ENCODE data around the gene KRTAP4-8. TPM values are rescaled to one million over a fixed set of nuclear protein-coding genes. Genes with fewer than 3 reads are reported as not detected.
"Not testable (repeated sequence)": the region's sequence is repeated elsewhere in the genome, so short reads cannot be mapped to it uniquely, and the experiment has no call there.

Gene KRTAP4-8
- total RNA-seq, 2 experiments from 2014 or later = not detected

- Histone ChIP-seq H4K20me1 (ENCODE audit: insufficient read depth, low read length) (no peaks in the 10 kb centered on the region), H3K4me2 (ENCODE audit: low read length) (no peak overlapping the region), H3K4me3 (ENCODE audit: low read depth, low read length, poor library complexity, severe bottlenecking) (no peak overlapping the region), H3K4me1 (ENCODE audit: insufficient read depth, low read length, poor library complexity, severe bottlenecking) (no peaks in the 10 kb centered on the region), H2AFZ (ENCODE audit: low read length) (no peak overlapping the region), H3K36me3 (ENCODE audit: insufficient read depth, low read length) (no peaks in the 10 kb centered on the region), H3K27ac (ENCODE audit: low read depth, low read length, poor library complexity, severe bottlenecking) (no peak overlapping the region), H3K79me2 (ENCODE audit: insufficient read depth, low read depth, low read length) (no peaks in the 10 kb centered on the region), H3K9me3 (ENCODE audit: low read length) (no peaks in the 10 kb centered on the region), H3K9me2 (ENCODE audit: insufficient read depth, low read length) (no peaks in the 10 kb centered on the region)
- no TSS peak for BruUV-seq (replicated peaks)
- ChIA-PET POLR2A (no interaction called here), CTCF (ENCODE audit: unreplicated experiment) (no interaction called here)
- intact Hi-C loops (cut with micrococcal nuclease; ENCODE audit: unreplicated experiment) = no loop called here
- TF ChIP-seq EZH2phosphoT487 (IDR thresholded peaks at IDR 0.05; ENCODE audit: borderline replicate concordance, low read depth, low read length) (no peak), CTCF (conservative IDR thresholded peaks at IDR 0.05; ENCODE audit: low read length) (no peak)
- DNase-seq (ENCODE audit: low spot score) = no peak
These were observed 539 bp upstream of the KRTAP4-8 start for GRCh38 chr17:41098481-41098880.

- intact Hi-C loops (cut with micrococcal nuclease; ENCODE audit: unreplicated experiment) = no loop called here
- BruUV-seq (replicated peaks) = no TSS peak
- Histone ChIP-seq H3K27ac (ENCODE audit: low read depth, low read length, poor library complexity, severe bottlenecking) (no peak overlapping the region), H3K4me2 (ENCODE audit: low read length) (no peak overlapping the region), H3K4me3 (ENCODE audit: low read depth, low read length, poor library complexity, severe bottlenecking) (no peak overlapping the region), H3K9me3 (ENCODE audit: low read length) (no peaks in the 10 kb centered on the region), H3K4me1 (ENCODE audit: insufficient read depth, low read length, poor library complexity, severe bottlenecking) (no peaks in the 10 kb centered on the region), H3K79me2 (ENCODE audit: insufficient read depth, low read depth, low read length) (no peaks in the 10 kb centered on the region), H2AFZ (ENCODE audit: low read length) (no peak overlapping the region), H4K20me1 (ENCODE audit: insufficient read depth, low read length) (no peaks in the 10 kb centered on the region), H3K36me3 (ENCODE audit: insufficient read depth, low read length) (no peaks in the 10 kb centered on the region), H3K9me2 (ENCODE audit: insufficient read depth, low read length) (no peaks in the 10 kb centered on the region)
- TF ChIP-seq CTCF (conservative IDR thresholded peaks at IDR 0.05; ENCODE audit: low read length) (no peak), EZH2phosphoT487 (IDR thresholded peaks at IDR 0.05; ENCODE audit: borderline replicate concordance, low read depth, low read length) (no peak)
- ChIA-PET POLR2A (no interaction called here), CTCF (ENCODE audit: unreplicated experiment) (no interaction called here)
- no peak for DNase-seq (ENCODE audit: low spot score)
These were observed 1.9 kb downstream of the KRTAP4-8 start for GRCh38 chr17:41096055-41096454.

DNA sequence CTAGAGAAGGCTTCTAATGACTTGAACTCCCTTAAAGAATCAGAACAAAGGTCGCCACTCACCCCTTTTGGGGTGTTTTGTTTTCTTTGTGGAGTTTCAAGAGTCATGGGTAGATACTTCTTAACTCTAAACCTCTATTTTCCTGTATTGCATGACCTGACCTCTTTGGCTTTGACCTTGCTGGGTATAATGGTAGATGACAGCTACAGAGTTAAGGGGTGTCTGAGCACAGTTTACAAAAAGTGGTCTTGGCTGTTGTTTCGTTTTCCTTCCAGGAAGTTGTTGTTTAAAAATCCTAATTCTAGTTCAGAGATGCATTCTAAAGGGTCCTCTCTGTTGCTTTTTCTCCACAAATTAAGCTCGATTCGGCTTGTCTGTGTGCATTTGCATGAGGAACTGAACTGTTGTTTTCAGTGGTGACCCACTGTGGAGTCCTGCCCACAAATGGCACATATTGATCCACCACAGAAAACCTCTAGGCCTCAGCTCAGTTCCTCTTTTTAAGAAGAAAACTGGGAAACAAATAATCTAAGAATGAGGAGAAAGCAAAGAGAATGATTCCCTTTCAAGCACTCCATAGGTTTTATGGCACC lies 9.1 kb downstream of the KRTAP4-8 start:
- H4K20me1 ChIP-seq (ENCODE audit: insufficient read depth, low read length); BruUV-seq (replicated peaks); intact Hi-C loops (cut with micrococcal nuclease; ENCODE audit: unreplicated experiment); H3K9me2 ChIP-seq (ENCODE audit: insufficient read depth, low read length); H3K27ac ChIP-seq (ENCODE audit: low read depth, low read length, poor library complexity, severe bottlenecking); H3K36me3 ChIP-seq (ENCODE audit: insufficient read depth, low read length); H3K9me3 ChIP-seq (ENCODE audit: low read length); H3K4me2 ChIP-seq (ENCODE audit: low read length); POLR2A ChIA-PET; H3K4me1 ChIP-seq (ENCODE audit: insufficient read depth, low read length, poor library complexity, severe bottlenecking); H3K79me2 ChIP-seq (ENCODE audit: insufficient read depth, low read depth, low read length); H3K4me3 ChIP-seq (ENCODE audit: low read depth, low read length, poor library complexity, severe bottlenecking); DNase-seq (ENCODE audit: low spot score); H2AFZ ChIP-seq (ENCODE audit: low read length); CTCF ChIA-PET (ENCODE audit: unreplicated experiment): not testable (repeated sequence)

DNA sequence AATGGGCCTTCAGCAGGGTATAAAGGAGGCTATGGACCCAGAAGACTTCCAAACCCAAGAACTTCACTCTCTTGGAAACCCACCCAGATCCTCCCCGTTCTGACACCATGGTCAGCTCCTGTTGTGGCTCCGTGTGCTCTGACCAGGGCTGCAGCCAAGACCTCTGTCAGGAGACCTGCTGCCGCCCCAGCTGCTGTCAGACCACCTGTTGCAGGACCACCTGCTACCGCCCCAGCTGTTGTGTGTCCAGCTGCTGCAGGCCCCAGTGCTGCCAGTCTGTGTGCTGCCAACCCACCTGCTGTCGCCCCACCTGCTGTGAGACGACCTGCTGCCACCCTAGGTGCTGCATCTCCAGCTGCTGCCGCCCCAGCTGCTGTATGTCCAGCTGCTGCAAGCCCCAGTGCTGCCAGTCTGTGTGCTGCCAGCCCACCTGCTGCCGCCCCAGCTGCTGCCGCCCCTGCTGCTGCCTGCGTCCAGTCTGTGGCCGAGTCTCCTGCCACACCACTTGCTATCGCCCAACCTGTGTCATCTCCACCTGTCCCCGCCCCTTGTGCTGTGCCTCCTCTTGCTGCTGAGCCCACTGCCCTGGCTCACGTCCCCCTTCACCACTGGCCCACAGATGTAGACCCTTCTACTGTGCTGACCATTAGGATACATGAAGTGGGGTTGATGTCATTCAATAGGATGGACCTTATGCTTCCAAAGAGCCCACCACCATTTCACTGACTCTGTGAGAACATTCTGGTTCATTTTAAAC lies 13.7 kb downstream of the KRTAP4-8 start, which contains the start of gene KRTAP4-7:
Gene KRTAP4-7 (plus strand): TSS at position 51 of the 757 bp plus-strand sequence. CDS start 57 bp downstream, at position 108.
- H3K4me1 ChIP-seq (ENCODE audit: insufficient read depth, low read length, poor library complexity, severe bottlenecking); H3K79me2 ChIP-seq (ENCODE audit: insufficient read depth, low read depth, low read length); BruUV-seq (replicated peaks); H3K9me3 ChIP-seq (ENCODE audit: low read length); H3K4me2 ChIP-seq (ENCODE audit: low read length); CTCF ChIA-PET (ENCODE audit: unreplicated experiment); H3K4me3 ChIP-seq (ENCODE audit: low read depth, low read length, poor library complexity, severe bottlenecking); DNase-seq (ENCODE audit: low spot score); intact Hi-C loops (cut with micrococcal nuclease; ENCODE audit: unreplicated experiment); H2AFZ ChIP-seq (ENCODE audit: low read length); H4K20me1 ChIP-seq (ENCODE audit: insufficient read depth, low read length); H3K36me3 ChIP-seq (ENCODE audit: insufficient read depth, low read length); H3K27ac ChIP-seq (ENCODE audit: low read depth, low read length, poor library complexity, severe bottlenecking); POLR2A ChIA-PET; H3K9me2 ChIP-seq (ENCODE audit: insufficient read depth, low read length): not testable (repeated sequence)

DNA sequence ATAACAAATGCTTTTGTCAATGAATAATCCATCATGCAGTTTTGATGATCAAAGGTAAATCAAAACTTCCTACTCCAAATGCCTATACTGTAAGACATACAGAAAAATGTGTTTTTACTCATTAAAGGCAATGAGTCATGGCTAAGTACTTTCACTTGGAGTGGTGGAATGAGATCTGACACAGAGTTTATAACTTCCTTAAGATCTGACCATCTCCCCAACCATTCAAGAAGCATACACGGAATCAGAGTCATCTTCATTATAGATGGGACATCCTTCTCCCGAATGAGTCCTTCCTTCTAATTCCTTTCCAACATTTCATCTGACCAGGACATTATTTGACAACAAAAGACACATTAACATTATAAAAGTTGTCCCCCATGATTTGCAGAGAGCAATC lies 14.5 kb downstream of the KRTAP4-8 start:
- BruUV-seq (replicated peaks); H3K27ac ChIP-seq (ENCODE audit: low read depth, low read length, poor library complexity, severe bottlenecking); intact Hi-C loops (cut with micrococcal nuclease; ENCODE audit: unreplicated experiment); H3K4me1 ChIP-seq (ENCODE audit: insufficient read depth, low read length, poor library complexity, severe bottlenecking); CTCF ChIA-PET (ENCODE audit: unreplicated experiment); H3K36me3 ChIP-seq (ENCODE audit: insufficient read depth, low read length); H4K20me1 ChIP-seq (ENCODE audit: insufficient read depth, low read length); H3K9me3 ChIP-seq (ENCODE audit: low read length); H2AFZ ChIP-seq (ENCODE audit: low read length); POLR2A ChIA-PET; H3K4me3 ChIP-seq (ENCODE audit: low read depth, low read length, poor library complexity, severe bottlenecking); DNase-seq (ENCODE audit: low spot score); H3K79me2 ChIP-seq (ENCODE audit: insufficient read depth, low read depth, low read length); H3K4me2 ChIP-seq (ENCODE audit: low read length); H3K9me2 ChIP-seq (ENCODE audit: insufficient read depth, low read length): not testable (repeated sequence)

Measured in OCI-LY7 (cell line).